Measurements from ENCODE around the gene ARHGEF11.
A peak's percentile ranks its signal among the peaks of the same experiment; 100 is the strongest.

ARHGEF11 gene

DNA sequence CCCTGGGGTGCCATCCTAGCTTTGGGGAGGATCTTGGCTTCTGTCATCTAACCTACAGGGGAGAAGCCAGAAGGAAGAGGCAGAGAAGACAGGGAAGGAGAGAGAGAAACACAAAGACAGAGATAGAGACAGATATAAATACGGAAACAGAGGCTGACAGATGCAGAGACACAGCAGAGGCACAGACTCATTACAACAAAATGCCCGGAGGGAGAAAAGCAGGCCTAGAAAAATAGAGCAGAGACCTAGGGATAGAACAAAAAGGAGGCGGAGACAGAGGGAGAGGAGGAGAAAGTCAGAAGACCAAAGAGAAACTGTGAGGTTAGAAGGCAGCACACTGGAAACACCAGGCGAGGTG is 150.1 kb downstream of the ARHGEF11 start:
- no peak for DNase-seq (ENCODE audit: low read depth, low spot score)

DNA sequence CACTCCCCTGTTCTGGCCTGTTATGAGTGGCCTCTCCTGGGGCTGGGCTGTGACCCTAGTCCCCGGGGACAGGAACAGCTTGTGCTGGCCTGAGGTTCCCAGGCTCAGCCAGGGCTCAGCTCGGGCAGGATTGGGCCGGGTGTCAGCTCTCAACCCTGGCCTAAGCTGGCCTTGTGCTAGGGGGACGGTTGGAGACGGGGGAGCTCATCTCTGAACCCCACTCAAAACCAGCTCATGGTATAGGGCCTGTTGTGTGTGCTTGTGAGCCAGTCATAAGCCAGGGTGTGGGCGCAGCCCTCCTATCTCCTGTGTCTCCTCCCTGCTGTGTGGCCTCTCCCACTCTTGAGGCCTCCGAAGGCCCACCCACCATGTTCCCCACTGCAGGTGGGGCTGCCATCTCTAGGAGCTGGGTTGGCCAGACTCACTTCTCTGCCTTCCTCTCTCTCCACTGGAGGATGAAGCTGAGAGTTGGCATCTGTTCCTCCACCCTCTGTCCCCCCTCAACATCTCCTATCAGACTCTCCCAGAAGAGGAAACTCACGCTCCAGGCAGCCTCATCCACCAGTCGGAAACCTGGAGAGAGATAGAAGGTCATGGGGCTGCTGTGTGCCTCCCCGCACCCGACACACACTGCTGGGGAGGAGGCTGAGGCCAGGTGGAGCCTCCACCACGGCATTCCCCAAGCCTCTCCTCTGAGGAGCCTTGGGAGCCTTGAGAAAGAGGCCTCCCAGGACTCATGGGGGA is 150.7 kb downstream of the ARHGEF11 start:
- DNase-seq (ENCODE audit: low read depth, low spot score) = no peak

- DNase-seq (ENCODE audit: low read depth, low spot score) = no peak
Measured at GRCh38 chr1:156894001-156894400, 151.5 kb downstream of the ARHGEF11 start.

GRCh38 chr1:156893048-156893953 is 152.2 kb downstream of the ARHGEF11 start, which contains the start of gene PEAR1:
Gene PEAR1, plus strand, starts transcription at chr1:156893718. Its CDS starts 10,209 bp downstream, at chr1:156903927.
- DNase-seq (ENCODE audit: low read depth, low spot score) = no peak

GRCh38 chr1:156892190-156893047 is 153.1 kb downstream of the ARHGEF11 start:
- DNase-seq (ENCODE audit: low read depth, low spot score) = peak; percentile 78

GRCh38 chr1:156889802-156890580 is 155.6 kb downstream of the ARHGEF11 start:
- DNase-seq (ENCODE audit: low read depth, low spot score) = no peak

DNA sequence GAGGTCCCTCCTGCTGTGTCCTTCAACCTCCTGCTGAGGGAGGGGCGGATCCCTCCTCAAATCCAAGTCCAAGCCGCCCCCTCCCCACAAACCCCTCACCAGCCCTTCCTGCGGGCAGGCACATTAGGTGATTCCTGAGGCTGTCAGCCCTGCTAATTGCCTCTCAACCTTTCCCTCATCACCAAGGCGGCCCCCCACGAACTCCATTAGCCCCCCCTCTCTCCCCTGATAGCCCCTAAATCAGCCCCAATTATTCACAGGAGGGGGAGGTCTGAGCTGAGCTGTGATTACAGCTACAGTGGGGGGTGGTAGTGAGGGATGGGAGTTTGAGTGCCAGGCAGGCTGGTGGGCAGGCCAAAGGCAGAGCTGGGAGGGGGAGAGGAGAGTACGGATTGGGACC is 157.8 kb downstream of the ARHGEF11 start:
- DNase-seq (ENCODE audit: low read depth, low spot score) = no peak

DNA sequence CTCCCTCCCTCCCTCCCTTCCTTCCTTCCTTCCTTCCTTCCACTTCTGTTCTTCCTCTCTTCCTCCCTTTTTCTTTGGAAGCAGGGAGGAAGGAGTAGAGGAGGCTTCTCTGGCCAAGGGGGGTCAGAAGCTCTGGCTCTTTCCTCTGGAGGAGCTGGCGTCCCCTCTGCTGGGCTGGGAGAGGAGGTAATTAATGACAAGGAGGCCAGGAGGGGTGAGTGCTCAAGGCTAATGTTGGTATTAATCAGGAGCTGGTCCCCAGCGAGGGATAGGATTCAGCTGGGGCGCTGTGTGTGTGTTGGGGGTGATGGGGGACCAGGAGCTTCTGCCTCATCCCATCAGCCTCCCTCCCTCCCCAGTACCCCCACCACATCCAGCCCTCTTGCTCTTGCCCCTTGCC is 158.2 kb downstream of the ARHGEF11 start:
- DNase-seq (ENCODE audit: low read depth, low spot score) = no peak

DNA sequence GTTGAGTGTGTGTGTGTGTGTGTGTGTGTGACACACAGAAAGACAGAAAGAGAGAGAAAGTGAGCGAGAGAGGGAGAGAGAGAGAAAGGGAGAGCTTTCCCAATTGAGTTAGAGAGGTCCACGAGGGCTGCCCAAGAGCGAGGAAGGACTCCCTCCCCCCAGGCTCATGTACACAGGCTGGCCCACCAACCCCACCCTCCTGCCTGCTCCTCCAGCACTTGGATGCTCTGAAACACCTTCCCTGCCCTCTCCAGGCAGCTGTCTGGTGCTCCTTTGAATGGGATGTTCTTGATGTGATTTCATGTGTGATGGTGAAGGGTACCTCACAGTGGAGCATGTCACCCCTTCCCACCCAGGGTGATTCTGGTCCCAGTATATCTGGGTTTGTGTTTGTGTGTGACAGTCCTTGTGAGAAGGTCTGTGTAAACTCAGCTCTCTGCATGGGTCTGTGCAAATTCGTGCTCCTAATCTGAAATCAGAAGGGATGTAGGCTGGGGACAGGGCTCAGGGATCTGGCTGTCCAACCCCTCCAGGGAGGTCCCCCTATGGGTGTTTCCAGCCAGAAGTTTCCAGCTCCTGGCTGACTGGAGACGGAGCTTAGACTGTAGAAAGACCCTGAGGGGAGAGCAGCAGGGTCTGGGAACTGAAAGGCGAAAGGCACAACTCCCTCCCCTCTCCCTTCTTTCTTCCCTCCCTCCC is 158.8 kb downstream of the ARHGEF11 start:
- DNase-seq (ENCODE audit: low read depth, low spot score) = no peak

DNA sequence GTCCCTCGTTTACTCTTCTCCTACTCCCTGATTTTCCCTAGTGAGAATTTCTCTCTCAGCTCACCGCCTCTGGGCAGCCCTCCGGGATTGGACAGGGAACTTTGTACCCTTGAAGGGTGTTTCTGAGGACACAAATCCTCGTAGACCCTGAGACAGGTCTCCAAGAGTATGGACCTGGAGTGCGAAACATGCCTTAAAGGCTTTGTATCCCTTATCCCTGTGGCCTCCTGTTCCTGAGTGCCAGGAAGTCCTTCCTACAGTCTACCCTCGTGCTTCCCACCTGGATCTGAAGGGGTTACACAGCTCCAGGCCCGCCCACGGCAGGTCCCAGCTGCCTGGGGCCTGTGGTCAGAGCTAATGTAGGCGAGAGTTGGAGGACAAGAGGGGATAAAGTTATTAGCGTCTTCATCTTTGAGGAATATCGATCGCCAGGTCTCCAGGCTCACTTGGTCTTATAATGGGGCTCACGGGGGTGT is 159.6 kb downstream of the ARHGEF11 start:
- no peak for DNase-seq (ENCODE audit: low read depth, low spot score)

GRCh38 chr1:156885314-156885713 is 160.2 kb downstream of the ARHGEF11 start:
- no peak for DNase-seq (ENCODE audit: low read depth, low spot score)

Data from activated naive CD8-positive, alpha-beta T cell treated with anti-CD3 and anti-CD28 coated beads, Interleukin-2, amount 50 U/mL, for 16 hours (primary cell).